Measurements from ENCODE around the gene TNFRSF21.

DNA sequence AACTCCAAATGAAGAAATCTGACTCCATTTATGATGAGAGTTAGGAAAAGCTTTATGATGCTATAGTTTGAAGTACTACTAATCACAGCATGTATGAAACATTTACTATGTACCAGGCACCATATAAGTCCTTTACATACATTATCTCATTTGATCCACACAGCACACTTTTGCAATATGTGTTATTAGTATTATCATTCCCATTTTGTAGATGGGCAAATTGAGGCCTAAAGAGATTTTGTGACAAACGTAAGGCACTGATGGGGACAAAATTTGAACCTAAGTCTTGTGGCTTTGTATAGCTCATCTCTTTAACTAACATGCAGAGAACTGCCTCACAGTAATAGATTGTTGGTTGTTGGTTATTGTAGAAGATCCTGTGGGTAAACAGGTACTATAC, 14.2 kb upstream of the TNFRSF21 start:
- no peak for TF ChIP-seq POLR2AphosphoS5 (IDR thresholded peaks at IDR 0.05; ENCODE audit: low read depth, low read length)
- TF ChIP-seq POLR2A (IDR thresholded peaks at IDR 0.05; ENCODE audit: low read depth, low read length): no peak
- TF ChIP-seq TAF1 (IDR thresholded peaks at IDR 0.05; ENCODE audit: borderline replicate concordance, low read depth, low read length): no peak

Data from GM12892 (cell line).